Gastroesophageal sphincter (tissue), 3 donors: ENCODE results near the gene ETV3L.

Source experiments
- CTCF ChIP-seq, 4 experiments: fragments of 200-600 bp in 2 of 4; fragments of 450-650 bp in 2 of 4; sonication (generic) in 1 of 4; IDR thresholded peaks; one replicate each; pipeline ENCODE4 v1.5.1; 2017 to 2019; ENCODE audit warnings: antibody characterized with exemption in 4 of 4, mild to moderate bottlenecking in 2 of 4, moderate library complexity in 2 of 4
- EP300 ChIP-seq: sonication (generic); formaldehyde crosslinking; IDR thresholded peaks from one replicate; pipeline ENCODE4 v1.6.1; 2017; ENCODE audit warnings: antibody characterized with exemption, mild to moderate bottlenecking
- POLR2A ChIP-seq, 2 donors: fragments of 450-650 bp; IDR thresholded peaks; one replicate each; pipeline ENCODE4 v1.6.1; 2017; ENCODE audit warnings: antibody characterized with exemption in 2 of 2, mild to moderate bottlenecking in 2 of 2, moderate library complexity in 1 of 2
- POLR2AphosphoS5 ChIP-seq: sonication (generic); formaldehyde crosslinking; IDR thresholded peaks from one replicate; pipeline ENCODE4 v1.6.1; 2017; ENCODE audit warnings: antibody characterized with exemption

- no peak for TF ChIP-seq POLR2A (IDR thresholded peaks at IDR 0.05)
- TF ChIP-seq CTCF (IDR thresholded peaks at IDR 0.05), result no peak
- TF ChIP-seq EP300, result no peak
- TF ChIP-seq POLR2AphosphoS5, result no peak
These were observed 5.8 kb upstream of the ETV3L start for GRCh38 chr1:157105298-157105987.
